ENCODE data around the gene PDHX.
"Not testable (repeated sequence)": the region's sequence is repeated elsewhere in the genome, so short reads cannot be mapped to it uniquely, and the experiment has no call there.

The PDHX gene

DNA sequence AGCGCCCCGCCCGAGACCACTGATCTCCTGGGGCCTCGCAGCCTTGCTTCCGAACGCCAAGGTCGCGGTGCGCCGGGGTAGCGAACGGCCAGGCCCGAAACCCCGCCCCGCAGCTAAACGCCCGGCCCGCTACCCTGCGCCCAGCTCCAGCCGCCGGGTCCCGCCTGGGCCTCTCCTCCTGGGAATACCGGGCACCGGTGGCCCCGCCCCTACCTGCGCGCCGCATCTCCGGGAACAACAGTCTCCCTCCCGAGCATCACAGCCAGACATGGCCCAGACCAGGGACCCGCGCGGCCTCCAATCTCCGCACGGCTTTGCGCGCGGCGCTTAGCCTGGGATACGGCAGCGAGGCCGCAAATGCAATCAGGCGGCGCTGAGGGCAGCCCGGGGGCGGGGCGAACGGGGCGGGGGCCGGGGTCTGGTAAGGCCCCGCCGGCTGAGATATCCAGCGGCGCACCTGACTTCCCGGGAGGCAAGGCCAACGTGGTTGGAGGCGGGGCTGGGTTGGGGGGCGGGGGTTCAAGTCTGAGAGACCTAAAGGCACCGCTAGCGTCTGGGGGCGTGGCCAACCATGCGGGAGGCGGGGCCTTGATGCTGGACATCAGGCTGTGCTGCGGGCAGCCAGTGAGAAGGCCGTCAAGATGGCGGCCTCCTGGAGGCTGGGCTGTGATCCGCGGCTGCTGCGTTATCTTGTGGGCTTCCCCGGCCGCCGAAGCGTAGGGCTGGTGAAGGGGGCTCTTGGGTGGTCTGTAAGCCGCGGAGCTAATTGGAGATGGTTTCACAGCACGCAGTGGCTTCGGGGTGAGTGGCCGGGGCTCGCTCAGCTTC is at the start of gene PDHX, which contains the start of gene APIP:
PDHX (plus strand) TSS at position 604 of the 828 bp plus-strand sequence; CDS start at position 642, 38 bp downstream.
APIP (minus strand) TSS at position 365 of the 828 bp plus-strand sequence; CDS start at position 270, 95 bp downstream.
- DNase-seq (ENCODE audit: low spot score), result peak; percentile 98

DNA sequence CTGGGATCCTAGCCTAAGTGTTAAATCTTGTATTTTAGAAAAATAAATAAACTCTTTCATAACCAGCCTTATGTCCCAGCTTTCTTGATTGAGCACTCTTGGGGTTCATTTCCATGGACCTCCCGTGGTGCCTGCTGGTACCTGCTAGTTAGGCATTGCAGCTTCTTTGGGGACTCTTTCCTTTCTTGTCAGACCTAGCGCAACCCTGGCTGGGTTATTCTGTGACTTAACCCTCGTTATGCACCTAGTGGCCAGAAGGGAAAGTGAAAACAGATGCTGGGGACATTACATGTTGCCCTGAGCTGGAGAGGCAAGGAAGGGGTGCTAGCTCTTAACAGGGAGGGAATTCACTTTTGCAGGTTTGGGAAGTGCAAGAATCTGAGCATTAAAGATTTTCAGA is 47.0 kb upstream of the PDHX start:
- no peak for DNase-seq (ENCODE audit: low spot score)

DNA sequence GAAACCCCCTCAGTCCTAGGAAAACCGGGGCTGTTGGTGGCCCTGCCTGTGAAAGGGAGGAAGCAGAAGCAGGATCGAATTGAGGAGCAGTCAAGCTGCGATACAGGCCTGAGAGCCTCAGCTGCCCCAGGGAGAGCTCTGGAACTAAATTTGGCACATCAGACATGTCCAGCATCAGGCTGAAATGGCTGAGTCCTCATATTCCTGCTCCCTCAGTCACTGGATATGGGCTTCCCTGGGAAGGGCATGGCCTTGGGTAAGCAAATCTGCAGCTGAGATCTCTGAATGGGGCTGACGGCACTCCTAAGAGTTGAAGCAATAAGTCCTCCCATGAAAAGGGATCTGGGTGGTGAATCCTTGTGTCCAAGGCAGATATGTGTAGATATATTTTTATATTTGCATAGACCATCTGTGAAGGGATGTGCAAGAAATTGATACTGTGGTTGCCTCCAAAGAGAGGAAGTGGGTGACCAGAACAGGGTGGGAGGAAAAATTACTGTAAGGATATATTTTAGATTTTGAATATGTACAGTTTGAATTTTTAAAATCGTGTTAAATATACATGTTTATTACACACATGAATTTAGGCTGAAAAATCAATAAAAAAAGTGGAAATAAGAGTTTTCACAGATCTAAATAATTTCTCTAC is 45.7 kb upstream of the PDHX start:
- DNase-seq (ENCODE audit: low spot score), result no peak

DNA sequence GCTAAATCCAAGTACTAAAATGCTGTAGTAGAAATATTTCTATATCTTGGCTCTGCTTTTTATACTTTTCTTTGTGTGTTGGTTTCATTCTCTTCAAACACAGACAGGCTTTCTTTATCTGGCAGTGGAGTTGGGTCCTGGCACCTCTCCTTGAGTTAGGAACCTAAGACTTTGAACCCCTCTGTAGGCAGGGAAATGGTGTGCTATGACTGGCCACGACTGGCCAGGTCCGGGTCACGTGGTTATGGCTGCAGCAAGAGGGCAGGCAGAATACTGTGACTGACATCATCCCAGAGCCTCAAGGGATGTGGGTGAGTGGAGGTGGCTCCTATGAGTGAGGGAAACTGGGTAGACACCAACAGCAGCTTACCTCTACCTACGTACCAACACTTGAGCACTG is 42.2 kb upstream of the PDHX start:
- no peak for DNase-seq (ENCODE audit: low spot score)

DNA sequence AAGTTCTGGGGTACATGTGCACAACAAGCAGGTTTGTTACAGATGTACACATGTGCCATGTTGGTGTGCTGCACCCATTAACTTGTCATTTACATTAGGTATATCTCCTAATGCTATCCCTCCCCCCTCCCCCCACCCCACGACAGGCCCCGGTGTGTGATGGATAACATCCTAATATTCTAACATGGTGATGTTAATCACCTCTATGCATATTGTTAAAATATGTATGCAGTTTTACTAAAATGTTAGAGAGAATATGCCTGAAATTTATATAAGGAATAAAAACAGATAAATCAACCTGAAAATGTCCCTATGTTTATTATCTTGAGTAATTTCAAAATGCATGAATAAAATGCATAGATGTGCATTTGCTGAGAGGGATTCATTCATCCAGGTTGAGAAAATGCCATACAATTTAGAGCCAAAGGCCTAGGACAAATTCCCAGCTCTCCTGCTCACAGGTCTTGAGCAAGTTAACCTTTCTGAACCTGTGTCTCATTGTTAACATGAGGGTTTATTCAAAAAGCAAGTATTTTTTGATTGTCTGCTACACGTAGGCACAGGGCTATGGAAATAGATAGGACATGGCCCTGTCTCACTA is 38.9 kb upstream of the PDHX start:
- no peak for DNase-seq (ENCODE audit: low spot score)

DNA sequence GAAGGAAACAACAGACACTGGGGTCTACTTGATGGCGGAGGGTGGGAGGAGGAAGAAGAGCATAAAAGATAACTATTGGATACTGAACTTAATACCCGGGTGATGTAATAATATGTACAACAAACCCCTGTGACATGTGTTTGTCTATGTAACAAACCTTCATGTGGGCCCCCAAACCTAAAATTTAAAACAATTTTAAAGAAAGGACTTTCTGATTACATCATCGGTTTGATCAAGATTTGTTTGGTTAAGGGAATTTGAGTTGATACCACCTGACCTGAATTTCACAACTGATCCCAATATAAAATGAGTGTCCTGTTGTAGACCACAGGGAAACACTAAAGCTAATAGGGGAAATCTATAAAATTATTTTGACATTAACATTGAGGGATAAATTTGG is 34.5 kb upstream of the PDHX start:
- no peak for DNase-seq (ENCODE audit: low spot score)

DNA sequence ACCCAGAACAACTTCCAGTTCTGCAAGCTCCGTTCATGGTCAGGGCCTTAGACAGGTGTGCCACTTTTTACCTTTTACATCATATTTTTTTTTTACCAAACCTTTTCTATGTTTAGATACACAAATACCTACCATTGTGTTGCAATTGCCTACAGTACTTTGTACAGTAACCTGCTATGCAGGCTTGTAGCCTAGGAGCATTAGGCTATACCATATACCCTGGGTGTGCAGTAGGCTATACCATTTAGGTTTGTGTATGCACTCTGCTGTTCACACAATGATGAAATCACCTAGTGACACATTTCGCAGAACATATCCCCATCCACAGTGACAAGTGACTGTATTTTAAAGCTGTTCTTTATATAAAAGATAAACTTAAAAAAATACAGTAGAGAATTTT is 29.8 kb upstream of the PDHX start:
- DNase-seq (ENCODE audit: low spot score), result no peak

DNA sequence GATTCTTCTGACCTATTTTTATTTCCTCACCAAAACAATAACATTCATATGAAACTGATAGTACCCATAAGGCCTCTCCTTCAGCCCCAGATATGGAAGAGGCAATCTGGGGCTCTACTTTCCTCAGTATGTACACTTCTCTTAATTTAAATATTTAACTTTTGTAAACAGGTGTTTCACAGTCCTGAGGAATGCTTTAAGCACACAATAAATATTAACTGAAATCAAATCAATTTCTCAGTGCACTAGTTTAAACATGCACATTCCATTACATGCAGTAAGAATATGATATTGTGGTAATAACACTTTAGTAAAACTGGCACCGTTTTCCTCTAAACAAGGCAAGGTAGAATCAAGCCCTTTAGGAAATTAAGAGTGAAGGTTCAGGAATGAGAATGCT is 29.2 kb upstream of the PDHX start:
- no peak for DNase-seq (ENCODE audit: low spot score)

DNA sequence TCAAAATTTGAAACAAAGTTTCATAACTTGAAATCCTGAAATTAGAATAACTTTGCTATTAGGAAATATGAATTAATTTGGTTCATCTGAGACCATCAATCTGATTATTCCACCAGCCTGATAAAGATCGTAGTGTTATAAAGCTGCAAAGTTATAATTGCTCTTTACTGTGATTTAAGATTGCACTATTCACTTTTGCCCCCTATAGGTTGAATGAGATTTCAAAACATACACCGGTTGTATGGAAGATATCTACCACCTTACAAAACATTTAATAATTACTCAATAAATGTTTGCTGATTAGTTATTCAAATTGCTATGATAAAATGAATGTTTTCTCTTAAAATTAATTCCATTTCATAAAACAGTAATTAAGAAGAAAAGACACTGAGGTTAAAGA is 26.3 kb upstream of the PDHX start:
- no peak for DNase-seq (ENCODE audit: low spot score)

DNA sequence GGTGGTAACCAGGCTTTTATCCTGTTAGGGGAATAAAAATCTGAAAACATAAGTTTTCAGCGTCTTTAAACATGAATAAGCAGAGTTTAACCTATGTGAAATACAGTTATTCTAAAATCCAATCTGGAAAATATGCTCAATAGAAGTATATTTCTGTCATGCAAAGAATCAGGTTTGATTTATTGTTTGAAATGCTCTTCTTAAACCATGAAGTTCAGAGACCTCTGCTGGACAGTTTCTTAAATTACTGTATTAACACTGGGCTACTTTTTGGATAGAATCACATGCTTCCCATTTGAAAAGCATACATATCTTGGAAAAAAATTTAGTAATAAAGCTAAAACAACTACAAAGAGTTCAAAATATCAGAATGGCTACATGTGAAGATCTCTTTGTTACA is 25.6 kb upstream of the PDHX start:
- DNase-seq (ENCODE audit: low spot score), result peak; percentile 17

DNA sequence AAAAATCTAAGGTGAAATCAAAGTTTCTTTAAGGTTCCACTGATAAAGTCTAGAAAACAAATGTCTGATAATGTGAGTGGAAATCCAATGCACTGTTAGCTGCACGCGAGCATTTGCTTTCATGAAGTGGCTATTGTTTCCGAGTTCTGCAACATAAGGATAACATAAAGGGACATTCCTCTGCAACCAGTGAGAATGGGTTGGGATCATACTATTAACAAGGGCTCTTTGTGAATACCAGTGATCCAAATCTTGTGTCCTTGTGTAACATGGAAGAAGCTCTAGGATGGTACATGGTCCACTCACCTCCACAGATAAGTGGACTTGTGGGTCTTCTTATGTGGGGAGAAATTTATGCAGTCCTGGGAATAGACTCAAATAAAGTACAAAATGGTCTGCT is 24.8 kb upstream of the PDHX start:
- DNase-seq (ENCODE audit: low spot score), result no peak

DNA sequence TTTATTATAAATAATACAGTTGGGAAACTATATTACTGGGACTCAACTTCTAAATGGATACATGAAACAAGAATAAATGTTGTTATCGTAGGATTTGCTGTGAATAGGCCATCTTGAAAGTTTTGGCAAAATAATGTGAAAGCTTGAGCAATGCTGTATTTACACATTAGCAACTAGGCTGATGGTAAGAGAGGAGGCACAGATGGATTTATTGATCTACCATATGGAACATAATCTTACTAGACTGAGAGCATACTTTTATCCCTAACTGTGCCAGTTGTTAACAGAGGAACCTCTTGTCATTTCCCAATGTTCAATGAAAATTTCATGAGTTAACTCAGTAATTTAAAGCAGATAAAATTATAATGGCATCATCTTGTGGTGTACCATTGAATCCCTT is 23.0 kb upstream of the PDHX start:
- no peak for DNase-seq (ENCODE audit: low spot score)

DNA sequence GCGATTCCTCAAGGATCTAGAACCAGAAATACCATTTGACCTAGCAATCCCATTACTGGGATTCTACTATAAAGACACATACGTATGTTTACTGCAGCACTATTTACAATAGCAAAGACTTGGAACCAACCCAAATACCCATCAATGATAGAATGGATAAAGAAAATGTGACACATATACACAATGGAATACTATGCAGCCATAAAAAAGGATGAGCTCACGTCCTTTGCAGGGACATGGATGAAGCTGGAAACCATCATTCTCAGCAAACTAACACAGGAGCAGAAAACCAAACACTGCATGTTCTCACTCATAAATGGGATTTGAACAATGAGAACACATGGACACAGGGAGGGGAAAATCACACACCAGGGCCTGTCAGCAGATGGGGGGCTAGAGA is 20.2 kb upstream of the PDHX start:
- DNase-seq (ENCODE audit: low spot score), result not testable (repeated sequence)

DNA sequence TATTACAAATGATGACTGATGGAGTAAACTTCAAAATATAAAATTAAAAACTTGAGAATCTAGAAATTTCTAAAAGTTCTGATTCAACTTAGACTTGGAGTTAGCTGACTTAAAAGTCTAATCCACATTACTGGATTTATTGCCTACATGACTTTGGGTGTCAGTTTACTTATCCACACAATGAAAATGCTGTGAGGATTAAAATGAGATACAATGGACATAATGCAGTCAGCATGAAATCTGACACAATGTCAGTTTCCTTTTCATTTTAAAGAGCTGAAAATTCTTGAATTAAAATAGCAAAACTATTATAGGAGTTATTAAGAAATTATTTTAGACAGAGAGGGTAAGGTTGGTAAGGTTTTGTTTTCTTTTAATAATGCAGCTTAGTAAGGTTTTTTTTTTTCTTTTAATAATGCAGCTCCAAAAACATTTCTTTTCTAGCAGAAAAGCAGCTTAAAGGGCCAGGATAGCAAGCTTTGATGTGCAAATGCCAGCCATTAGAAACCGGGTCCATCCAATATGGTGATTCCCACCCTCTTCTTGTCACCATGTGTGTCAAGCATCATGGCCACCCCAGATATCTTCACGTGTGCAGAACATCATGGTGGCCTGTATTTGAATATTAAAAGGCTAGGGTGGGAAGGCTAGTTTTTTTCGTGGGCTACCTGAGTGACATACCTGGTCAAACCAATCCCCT is 19.1 kb upstream of the PDHX start:
- no peak for DNase-seq (ENCODE audit: low spot score)

DNA sequence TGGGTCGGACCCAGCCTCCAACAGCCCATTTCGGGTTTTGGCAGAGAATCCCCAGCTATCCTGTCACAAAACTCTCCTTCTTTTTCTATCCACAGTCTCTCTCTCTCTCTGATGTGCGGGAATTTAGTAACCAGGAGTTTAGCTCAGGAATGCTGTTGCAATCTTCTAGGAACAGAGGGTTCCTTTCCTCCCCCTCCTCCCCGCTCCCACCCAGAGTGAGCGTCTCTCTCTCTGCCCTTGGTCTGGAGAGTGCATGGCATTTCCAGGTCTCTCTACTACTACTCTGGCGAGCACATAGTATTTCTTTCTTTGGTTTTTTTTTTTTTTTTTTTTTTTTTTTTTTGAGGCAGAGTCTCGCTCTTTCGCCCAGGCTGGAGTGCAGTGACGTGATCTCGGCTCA is 17.9 kb upstream of the PDHX start:
- DNase-seq (ENCODE audit: low spot score), result no peak

DNA sequence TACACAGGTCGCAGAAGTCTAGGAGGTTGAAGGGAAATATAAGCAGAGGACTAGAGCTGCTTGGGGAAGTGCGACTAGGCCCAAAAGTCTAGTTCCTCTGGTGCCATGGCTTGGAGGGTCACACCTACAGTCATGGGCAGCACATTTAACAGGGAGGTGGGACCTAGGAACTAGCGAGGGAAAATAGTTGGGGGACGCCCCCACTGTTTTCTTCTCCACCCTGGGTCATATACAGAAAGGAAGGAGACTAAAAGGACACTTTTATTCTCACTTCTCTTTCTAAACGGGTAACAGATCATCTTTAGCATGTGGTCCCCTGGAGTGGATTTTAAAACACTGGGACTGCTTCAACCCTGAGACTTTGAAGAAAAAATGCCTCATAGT is 16.8 kb upstream of the PDHX start:
- DNase-seq (ENCODE audit: low spot score), result no peak

DNA sequence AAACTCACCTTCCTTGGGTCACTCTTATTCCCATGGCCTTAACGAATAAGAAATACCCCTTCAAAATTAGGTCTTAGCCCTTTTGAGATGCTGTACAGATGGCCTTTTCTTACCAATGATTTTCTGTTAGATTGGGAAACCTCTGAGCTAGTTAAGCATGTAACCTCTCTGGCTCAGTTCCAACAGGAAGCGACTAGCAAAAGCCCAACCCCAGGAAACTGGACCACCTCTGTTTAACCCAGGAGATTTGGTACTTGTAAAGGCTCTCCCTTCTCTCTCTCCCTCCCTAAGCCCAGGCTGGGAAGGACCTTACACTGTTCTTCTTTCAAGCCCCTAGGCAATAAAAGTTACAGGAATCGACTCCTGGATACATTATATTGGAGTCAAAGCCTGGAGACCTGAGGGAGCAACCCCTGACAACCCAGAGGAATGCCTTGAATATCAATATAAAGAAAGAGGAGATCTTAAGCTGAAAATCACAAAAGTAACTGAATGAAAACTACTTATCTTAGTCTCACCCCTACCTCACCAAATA is 11.9 kb upstream of the PDHX start:
- DNase-seq (ENCODE audit: low spot score), result no peak

DNA sequence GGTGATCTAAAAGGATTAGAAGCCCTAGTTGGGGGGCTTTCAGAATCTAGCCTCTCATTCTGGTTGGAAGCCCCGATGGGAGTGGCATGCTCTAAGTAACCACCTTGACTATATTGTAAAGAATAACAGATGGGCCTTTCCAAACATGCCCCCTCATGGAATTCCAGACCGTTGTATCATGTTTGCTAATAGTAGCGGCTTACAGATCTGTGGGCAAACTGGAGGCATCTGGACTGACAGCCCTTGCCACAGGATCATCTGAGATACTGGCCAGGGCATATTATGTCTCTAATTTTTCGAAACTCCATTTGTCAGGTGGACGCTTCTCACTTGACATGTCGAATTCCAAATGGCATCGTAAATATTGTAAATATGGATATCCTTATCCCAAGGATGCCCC is 10.8 kb upstream of the PDHX start:
- DNase-seq (ENCODE audit: low spot score), result no peak

DNA sequence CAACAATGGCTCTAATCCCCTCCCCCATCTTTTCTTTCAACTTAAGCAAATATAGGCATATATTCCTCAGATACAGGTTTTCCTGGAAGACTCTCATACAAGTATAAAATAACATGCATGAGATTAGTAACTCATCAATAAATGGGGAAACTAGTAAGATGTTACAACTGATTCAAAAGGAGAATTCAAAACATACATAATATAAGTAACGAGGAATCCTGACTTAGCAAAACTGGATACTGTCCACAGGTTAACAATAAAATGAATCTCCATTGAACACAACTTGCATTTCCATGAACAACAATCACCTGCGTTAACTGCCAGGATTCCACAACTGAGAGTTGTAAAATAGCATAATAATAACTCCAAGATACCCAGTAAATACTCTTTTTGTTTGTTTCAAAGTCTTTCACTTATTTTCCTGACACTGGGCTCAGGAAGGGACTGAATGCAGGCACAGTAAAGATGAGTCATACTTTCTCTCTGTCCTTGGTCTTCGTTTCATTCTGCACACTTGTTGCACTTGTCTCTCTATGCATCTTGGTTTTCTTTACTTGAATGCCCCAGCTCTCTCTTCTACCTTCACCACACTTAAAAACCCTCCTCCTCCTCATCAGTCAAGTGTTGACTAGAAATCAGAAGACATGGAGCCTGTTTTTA is 8.4 kb upstream of the PDHX start:
- DNase-seq (ENCODE audit: low spot score), result no peak

DNA sequence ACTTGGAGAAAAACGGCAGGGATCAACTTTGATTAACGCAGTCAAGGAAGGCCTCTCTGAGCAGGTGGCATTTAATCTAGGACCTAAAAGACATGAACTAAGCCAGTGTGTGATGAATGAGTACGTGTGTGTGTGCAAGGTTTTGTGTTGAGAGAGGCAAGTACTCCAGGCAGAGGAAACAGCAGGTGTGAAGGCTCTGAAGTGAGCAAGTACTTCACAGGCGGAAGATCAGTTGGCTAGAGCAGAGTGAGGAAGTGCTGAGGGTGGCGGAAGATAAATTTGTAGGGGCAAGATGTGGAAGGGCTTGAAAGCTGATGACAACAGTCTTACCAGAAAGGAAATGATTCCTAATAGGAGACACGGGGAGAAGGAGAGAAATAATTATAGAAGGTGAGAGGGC is 7.0 kb upstream of the PDHX start:
- DNase-seq (ENCODE audit: low spot score), result no peak

DNA sequence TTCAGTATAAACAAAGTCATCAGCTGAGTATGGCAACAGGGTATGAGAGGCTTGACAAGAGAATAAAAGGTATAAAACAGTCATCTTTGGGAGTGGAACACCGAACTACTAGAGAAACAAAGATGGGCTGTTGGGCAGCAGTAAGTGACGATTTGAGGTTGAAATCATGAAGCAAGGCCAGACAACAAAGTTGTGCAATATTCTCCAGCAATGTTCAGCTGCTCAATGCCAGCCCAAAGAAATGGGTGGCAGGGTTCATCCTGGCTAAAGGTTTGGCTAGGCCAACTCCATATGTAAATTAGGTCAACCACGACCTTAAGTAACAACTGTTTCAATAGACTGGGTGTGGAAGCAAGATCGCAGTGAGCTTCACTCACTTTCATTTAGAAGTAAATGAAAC is 6.5 kb upstream of the PDHX start:
- DNase-seq (ENCODE audit: low spot score), result no peak

DNA sequence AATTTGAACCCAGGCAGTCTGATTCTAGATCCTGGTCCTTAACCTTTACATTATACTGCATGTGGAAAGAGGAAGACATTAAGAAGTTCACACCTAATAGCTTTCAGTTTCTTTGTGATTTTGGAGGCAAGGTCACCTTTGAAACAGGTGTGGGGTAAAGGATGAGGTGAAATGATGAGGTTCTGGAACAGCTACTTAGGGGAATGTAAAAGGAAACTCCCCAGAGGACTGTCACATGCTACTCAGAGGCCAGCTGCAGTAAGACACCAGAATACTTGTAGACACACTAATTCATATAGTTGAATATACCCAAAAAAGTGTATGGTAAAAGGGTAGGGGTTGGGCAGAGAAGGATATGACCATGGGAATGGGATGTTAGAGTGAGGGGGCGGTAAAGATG is 5.6 kb upstream of the PDHX start:
- no peak for DNase-seq (ENCODE audit: low spot score)
